Epithelial cell of esophagus (primary cell): Measurements from ENCODE around the gene ASIC4.

ENCODE experiments used
- DNase-seq: peaks from one replicate; pipeline ENCODE4 v3.0.0; 2010; ENCODE audit warnings: low read depth
- H3K4me3 ChIP-seq: 2 replicates; pipeline ENCODE4 v1.5.1; 2011; ENCODE audit warnings: mild to moderate bottlenecking, low read length, control low read depth
- CTCF ChIP-seq: IDR thresholded peaks from 2 replicates; pipeline ENCODE4 v1.5.1; 2011; ENCODE audit warnings: low read depth, mild to moderate bottlenecking, low read length, control low read depth, inconsistent platforms; ENCODE audit not compliant: insufficient read depth; ENCODE audit errors: missing control alignments

The ASIC4 gene

DNA sequence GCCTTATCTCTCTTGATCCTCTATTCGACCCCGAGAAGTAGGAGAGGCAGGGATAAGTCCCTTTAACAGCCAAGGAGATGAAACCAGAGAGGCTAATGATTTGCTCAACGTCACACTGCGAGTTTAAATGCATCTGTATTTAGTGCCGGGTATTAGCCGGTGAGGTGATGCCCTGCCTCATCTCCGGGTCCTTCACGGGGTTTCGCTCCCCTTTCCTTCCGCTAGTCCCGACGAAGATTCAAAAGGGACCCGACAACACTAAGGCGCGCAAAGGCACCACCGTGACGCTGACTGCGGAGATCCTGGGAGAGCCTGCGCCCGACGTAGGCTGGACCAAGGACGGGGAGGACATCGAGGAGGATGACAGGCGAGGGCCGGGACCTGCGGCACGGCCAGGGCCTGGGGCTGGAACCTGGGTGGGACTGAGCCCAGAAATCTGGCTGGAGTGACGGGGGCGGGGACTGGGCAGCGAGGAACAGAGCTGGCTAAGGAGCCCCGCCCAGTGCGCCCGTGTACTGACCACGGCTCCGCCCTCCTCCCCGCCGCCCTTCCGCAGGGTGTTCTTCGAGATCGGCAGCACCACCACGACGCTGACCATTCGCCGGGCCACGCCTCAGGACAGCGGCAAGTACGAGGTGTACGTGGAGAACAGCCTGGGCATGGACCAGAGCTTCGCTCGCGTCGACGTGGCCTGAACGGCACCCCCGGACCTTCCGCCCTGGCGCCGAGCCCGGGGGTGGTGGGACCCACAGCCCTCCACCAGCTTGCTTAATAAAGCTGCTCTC is 16.6 kb upstream of the ASIC4 start:
- peak; percentile 58 for DNase-seq
- H3K4me3 ChIP-seq: peak overlapping the region; percentile 73
- TF ChIP-seq CTCF: no peak

DNA sequence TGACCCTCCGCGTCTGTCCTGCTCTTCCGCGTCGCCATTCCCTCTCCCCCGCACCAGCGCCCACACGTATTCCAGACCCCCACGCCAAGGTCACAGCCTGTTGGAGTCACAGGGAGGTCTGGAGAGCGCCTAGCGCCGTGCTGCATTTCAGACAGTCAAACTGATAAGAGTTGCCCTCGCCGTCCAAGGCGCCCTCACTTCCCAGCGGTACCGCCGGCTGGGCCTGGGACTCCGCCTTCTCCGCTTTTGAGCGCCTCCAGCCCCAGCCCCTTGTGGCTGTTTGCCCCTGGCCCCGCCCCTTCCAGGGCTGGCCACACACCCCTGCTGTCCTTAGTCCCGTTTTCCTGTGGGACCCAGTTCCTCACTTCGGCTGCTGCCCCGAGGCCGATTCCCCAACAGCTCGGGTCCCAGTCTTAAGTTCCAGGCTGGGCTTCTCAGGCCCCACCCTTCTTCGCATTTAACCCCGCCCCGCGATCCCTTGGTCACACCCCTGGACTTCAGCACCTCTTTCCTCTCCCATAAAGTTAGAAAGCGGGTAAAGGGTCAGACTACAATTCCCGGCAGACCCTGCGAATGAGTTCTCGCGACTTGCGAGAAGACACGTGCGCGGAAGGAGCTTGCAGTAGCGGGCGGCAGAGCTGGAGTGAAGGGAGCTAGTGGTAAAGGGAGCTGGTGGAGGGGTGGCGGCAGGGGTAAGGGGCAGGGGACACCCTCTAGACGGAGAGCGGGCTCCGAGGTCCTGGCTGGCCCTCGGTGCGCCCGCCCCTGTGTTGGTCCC is 15.8 kb upstream of the ASIC4 start, which contains the start of gene GMPPA:
Gene GMPPA (plus strand): TSS at position 612 of the 778 bp plus-strand sequence. CDS start 1,085 bp downstream, outside the sequence.
- peak within 1 kb of the TSS; percentile 73 for H3K4me3 ChIP-seq
- DNase-seq: peak; percentile 99
- peak; percentile 21 for TF ChIP-seq CTCF

DNA sequence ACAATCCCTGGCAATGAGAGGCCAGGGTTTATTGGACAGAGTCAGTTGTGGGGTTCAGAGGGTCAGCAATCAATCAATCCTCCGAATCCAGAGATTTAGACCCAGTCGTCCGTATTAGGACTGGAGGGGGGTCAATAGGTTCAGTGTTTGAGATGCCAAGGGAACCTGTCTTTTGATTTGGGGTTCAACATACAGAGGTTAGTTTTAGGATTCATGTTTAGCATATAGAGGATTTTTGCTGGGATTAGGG is 15.3 kb upstream of the ASIC4 start:
- no peak for TF ChIP-seq CTCF
- DNase-seq: no peak
- H3K4me3 ChIP-seq: peak overlapping the region; percentile 73

GRCh38 chr2:219499555-219499954 is 14.7 kb upstream of the ASIC4 start:
- TF ChIP-seq CTCF: no peak
- DNase-seq: no peak
- peak overlapping the region; percentile 73 for H3K4me3 ChIP-seq

DNA sequence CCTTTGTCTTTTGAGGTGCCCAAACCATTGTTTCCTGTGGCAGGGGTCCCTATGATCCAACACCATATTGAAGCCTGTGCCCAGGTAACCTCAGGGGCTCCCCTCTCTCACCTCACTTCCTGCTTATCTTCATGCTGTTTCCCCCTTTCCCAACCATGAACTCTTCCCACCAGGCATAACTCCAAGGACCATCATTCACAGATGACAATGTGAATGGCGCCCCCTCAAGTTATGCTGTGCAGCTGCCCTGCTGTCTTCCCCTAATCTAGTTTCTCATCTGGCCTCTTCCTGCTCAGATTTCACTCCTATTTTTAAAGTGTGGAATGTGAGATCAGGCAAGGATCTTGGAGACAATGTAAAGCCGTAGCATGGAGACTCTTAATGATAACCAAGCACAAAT is 14.1 kb upstream of the ASIC4 start:
- no peak overlapping the region for H3K4me3 ChIP-seq
- DNase-seq: no peak
- no peak for TF ChIP-seq CTCF

DNA sequence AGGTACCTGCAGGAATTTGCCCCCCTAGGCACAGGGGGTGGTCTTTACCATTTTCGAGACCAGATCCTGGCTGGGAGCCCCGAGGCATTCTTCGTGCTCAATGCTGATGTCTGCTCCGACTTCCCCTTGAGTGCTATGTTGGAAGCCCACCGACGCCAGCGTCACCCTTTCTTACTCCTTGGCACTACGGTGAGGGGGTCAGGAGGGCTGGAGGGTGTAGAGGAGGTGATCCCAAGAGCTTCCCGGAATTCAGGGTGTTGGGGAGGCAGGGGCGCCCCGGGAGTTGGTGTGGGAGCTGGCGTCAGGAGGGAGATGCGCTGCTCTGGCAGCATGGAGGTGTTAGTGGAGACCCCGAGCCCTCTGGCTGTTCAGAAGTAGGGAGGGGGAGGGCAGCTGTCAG is 12.4 kb upstream of the ASIC4 start:
- TF ChIP-seq CTCF: no peak
- no peak overlapping the region for H3K4me3 ChIP-seq
- no peak for DNase-seq
